Left lung (tissue), 10 donors: ENCODE results near the gene TMEM205. TPM values are rescaled to one million over a fixed set of nuclear protein-coding genes. Genes with fewer than 3 reads are reported as not detected.
"Not testable (repeated sequence)": the region's sequence is repeated elsewhere in the genome, so short reads cannot be mapped to it uniquely, and the experiment has no call there.

ENCODE experiments used
- ATAC-seq: fragments of 200-7000 bp; cut with Tn5 transposase; one replicate; pipeline ENCODE4 v1.9.1; 2020; ENCODE audit warnings: moderate library complexity
- DNase-seq, 4 donors: peaks; one replicate each; pipeline ENCODE4 v3.0.0-alpha.2; 2013 to 2020
- H3K27ac ChIP-seq, 2 donors: fragments of 200-600 bp; sonication (generic) in 1 of 2; one replicate each; pipeline versions ENCODE4 v1.5.0 to v1.8.0; 2020 to 2021
- H3K27me3 ChIP-seq, 2 donors: fragments of 200-600 bp; sonication (generic) in 1 of 2; one replicate each; pipeline versions ENCODE4 v1.5.0 to v1.8.0; 2020 to 2021
- H3K36me3 ChIP-seq, 2 donors: fragments of 200-600 bp; sonication (generic) in 1 of 2; one replicate each; pipeline versions ENCODE4 v1.5.0 to v1.8.0; 2020 to 2021
- H3K4me1 ChIP-seq, 2 donors: fragments of 200-600 bp; one replicate each; pipeline ENCODE4 v1.8.0; 2021
- H3K4me3 ChIP-seq, 2 donors: fragments of 200-600 bp; sonication (generic) in 1 of 2; one replicate each; pipeline versions ENCODE4 v1.5.0 to v1.8.0; 2020 to 2021; ENCODE audit warnings: mild to moderate bottlenecking in 1 of 2
- H3K9me3 ChIP-seq, 2 donors: fragments of 200-600 bp; sonication (generic) in 1 of 2; one replicate each; pipeline versions ENCODE4 v1.5.0 to v1.8.0; 2020 to 2021
- intact Hi-C, 2 donors: fragments of 100-400 bp; cut with DNase I; formaldehyde crosslinking; loops; one replicate each; pipeline versions ENCODE4 v1.11.2 to v1.14.2; 2022
- polyA plus RNA-seq, 6 donors: library from polyadenylated mRNA; unstranded; fragments of 120-200 nt; gene quantifications; one replicate each; pipeline ENCODE4 v1.2.1, GENCODE V29; 2013; ENCODE audit not compliant: insufficient read length in 6 of 6
- total RNA-seq, 2 donors: library from RNA; stranded (reverse); fragmentation: NEBNext Ultra II Directional; extraction: Animal tissue kit (Norgen Biotek cat#: 25700); gene quantifications; one replicate each; pipeline ENCODE4 v1.2.1, GENCODE V29; 2021
- TF ChIP-seq, protein P1 (sequence below), 2 donors: fragments of 200-600 bp; sonication (generic) in 1 of 2; IDR thresholded peaks; one replicate each; pipeline versions ENCODE4 v1.5.0 to v1.8.0; 2021; ENCODE audit warnings: antibody characterized with exemption in 2 of 2
- donor health status: DM: no; HTN: yes; CAD: no.
- donor health status: DM: no; HTN: no; CAD: no.

Gene TMEM205
- total and polyA plus RNA-seq, 8 donors = 71.4 to 88.0 (median 79.0) TPM

DNA sequence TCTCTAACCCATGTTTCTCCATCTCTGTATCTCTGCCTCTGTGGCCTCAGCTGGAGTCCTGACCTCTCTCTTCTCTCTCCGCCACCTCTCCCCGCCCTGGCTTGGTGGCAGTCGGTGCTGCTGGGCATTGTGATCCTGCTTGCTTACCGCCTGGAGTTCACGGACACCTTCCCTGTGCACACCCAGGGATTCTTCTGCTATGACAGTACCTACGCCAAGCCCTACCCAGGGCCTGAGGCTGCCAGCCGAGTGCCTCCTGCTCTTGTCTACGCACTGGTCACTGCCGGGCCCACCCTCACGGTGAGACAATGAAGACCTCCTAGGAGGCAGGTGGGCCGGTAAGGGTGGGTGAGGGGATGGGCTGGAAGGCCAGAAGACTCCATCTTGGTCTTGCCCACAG lies 13.4 kb upstream of the TMEM205 start:
- TF ChIP-seq, protein P1, sequence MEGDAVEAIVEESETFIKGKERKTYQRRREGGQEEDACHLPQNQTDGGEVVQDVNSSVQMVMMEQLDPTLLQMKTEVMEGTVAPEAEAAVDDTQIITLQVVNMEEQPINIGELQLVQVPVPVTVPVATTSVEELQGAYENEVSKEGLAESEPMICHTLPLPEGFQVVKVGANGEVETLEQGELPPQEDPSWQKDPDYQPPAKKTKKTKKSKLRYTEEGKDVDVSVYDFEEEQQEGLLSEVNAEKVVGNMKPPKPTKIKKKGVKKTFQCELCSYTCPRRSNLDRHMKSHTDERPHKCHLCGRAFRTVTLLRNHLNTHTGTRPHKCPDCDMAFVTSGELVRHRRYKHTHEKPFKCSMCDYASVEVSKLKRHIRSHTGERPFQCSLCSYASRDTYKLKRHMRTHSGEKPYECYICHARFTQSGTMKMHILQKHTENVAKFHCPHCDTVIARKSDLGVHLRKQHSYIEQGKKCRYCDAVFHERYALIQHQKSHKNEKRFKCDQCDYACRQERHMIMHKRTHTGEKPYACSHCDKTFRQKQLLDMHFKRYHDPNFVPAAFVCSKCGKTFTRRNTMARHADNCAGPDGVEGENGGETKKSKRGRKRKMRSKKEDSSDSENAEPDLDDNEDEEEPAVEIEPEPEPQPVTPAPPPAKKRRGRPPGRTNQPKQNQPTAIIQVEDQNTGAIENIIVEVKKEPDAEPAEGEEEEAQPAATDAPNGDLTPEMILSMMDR (IDR thresholded peaks at IDR 0.05) = no peak
- no peak overlapping the region for H3K4me3 ChIP-seq
- no peaks in the 10 kb centered on the region for H3K27me3 ChIP-seq
- ATAC-seq = no peak
- intact Hi-C loops = no loop called here
- H3K4me1 ChIP-seq = peaks cover 0 to 19% of the 10 kb centered on the region in 2 donors
- peaks cover 0 to 48% of the 10 kb centered on the region in 2 donors for H3K36me3 ChIP-seq
- no peak for DNase-seq
- H3K9me3 ChIP-seq = no peaks in the 10 kb centered on the region
- H3K27ac ChIP-seq = no peak overlapping the region

DNA sequence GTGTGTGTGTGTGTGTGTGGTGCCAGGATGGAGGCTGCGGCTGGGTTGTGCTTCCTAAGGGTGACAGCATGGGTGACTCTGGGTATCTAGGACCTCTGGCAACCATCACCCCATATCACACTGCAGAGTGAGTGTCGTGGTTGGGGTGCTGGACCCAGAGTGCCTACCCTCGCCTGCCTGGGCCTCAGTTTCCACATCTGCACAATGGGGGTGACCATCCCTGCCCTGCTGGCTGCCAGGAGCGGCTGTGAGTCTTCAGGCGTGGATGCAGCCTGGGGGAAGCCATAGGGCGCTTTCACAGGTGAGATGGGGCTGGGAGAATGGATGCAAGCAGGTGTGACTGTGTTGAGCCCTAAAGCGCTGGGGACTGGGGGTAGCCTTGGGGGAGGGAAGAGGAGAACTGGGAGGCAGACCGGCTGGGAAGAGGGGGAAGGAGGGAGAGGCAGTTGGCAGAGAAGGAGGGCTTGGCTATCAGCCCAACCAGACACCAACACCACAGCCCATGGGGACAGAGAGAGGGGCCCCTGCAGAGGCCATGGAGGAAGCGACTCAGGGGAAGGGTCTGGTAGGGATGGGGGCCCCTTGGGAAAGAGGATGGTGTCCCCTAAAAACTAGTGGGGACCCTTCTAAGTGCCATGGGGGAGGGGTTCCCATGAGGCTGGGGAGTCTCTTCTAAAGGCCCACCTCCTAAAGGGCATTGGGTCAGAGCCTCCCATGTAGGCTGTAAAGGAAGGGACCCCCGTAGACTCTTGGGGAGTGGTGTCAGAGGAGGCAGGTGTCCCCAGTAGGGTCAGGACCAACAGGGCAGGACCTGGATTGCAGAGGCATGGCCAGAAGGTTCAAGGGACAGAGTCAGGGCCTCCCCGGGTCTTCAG lies 10.8 kb upstream of the TMEM205 start:
- TF ChIP-seq, protein P1 (IDR thresholded peaks at IDR 0.05) = no peak
- no peak for ATAC-seq
- Histone ChIP-seq H3K36me3 (peaks cover 0 to 27% of the 10 kb centered on the region in 2 donors), H3K27ac (no peak overlapping the region), H3K9me3 (no peaks in the 10 kb centered on the region), H3K4me3 (no peak overlapping the region), H3K4me1 (peaks cover 0 to 21% of the 10 kb centered on the region in 2 donors), H3K27me3 (no peaks in the 10 kb centered on the region)
- intact Hi-C loops = no loop called here
- no peak for DNase-seq

DNA sequence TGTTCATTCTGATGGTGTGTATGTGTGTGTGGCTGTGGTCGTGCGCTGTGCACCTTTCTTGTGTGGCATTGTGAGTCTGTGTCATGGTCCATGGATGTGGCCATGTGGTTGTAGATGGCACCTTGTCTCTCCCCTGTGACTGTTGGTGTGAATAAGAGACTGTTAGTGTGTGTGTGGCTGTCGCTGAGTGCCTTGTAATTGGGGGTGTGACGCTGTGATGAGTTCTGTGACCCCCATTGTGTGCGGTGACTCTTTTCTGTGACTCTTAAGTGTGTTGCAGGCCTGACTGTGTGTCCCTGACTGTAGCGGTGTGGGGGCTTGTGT lies 10.0 kb upstream of the TMEM205 start:
- Histone ChIP-seq H3K9me3 (no peaks in the 10 kb centered on the region), H3K4me3 (peak overlapping the region; percentile 44 to 58), H3K27me3 (no peaks in the 10 kb centered on the region), H3K36me3 (peaks cover 0 to 19% of the 10 kb centered on the region in 2 donors), H3K27ac (no peak overlapping the region), H3K4me1 (peaks cover 0 to 17% of the 10 kb centered on the region in 2 donors)
- intact Hi-C loops = no loop called here
- no peak for DNase-seq
- ATAC-seq = no peak
- TF ChIP-seq, protein P1 (IDR thresholded peaks at IDR 0.05) = no peak

DNA sequence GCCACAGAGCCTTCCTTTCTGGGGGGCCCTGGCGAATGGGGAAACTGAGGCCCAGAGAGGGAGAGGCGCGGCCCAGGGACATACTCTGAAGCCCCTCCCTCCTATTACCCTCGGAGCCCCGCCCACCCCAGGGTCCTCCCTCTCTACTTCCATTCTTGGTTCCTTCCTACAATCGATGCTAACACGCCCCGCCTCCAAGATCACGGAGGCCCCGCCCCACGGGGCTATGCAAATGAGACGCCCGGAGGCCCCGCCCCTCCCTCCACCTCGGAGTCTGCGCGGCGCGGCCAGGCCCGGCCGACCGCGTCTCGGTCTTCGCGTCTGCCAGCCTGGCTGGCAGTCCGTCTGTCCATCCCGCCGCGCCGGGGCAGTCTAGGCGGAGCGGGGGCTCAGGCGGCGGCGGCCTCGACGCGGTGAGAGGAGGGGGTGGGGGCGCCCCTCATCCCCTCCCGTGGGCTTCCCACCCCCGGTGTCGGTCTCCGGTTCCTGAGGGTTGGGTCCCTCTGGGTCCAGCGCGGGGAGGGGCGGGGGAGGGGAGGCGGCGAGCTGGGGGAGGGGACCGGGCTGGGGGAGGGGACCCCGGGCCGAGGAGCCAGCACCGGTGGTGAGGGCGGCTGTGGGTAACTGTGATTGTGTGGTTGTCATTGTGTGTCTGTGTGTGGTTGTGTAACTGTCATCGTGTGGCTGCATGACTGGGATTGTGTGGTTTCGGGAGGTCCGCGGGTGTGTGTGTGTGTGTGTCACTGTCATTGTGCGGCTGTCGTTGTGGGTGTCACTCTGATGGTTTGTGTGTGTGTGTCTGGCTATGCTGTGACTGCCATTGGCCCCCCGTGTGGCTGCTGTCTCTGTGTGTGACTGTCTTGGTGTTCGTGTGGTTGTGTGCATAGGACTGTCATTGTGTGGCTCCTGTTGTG lies 9.3 kb upstream of the TMEM205 start, which contains the start of gene PLPPR2:
PLPPR2 (plus strand) TSS at position 273 of the 914 bp plus-strand sequence. CDS start 2,242 bp downstream, outside the sequence.
- Histone ChIP-seq H3K4me3 (peak within 1 kb of the TSS; percentile 44 to 58), H3K36me3 (peaks cover 0 to 12% of the 10 kb centered on the region in 2 donors), H3K27me3 (no peaks in the 10 kb centered on the region), H3K4me1 (peaks cover 0 to 17% of the 10 kb centered on the region in 2 donors), H3K9me3 (no peaks in the 10 kb centered on the region), H3K27ac (peak within 1 kb of the TSS; percentile 7 to 55)
- DNase-seq (peak; percentile 74 to 98 (median 90)), ATAC-seq (peak; percentile 98)
- intact Hi-C loops = no loop called here
- TF ChIP-seq, protein P1 (IDR thresholded peaks at IDR 0.05) = no peak

DNA sequence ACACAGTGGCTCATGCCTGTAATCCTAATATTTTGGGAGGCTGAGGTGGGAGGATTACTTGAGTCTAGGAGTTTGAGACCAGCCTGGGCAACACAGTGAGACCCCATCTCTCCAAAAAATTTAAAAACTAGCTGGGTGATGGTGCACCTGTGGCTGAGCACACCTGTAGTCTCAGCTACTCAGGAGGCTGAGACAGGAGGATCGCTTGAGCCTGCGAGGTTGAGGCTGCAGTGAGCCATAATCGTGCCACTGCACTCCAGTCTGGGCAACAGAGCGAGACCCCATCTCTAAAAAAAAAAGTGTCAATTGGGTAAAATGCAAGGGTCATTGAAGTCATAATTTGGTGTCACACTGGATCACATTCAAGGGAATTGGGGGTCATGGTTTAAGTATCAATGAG lies 8.0 kb upstream of the TMEM205 start:
- H3K9me3 ChIP-seq, intact Hi-C loops: not testable (repeated sequence)

More for the DNA sequence above, 8.0 kb upstream of the TMEM205 start:
- ATAC-seq, H3K27ac ChIP-seq, H3K27me3 ChIP-seq, H3K36me3 ChIP-seq, DNase-seq, H3K4me3 ChIP-seq: not testable (repeated sequence)
- H3K4me1 ChIP-seq = peaks cover 0 to 17% of the 10 kb centered on the region in 2 donors
